ENCODE data around the gene CCDC9B. TPM values are rescaled to one million over a fixed set of nuclear protein-coding genes. Genes with fewer than 3 reads are reported as not detected.

CCDC9B gene
- polyA plus RNA-seq, 4 donors = 2.2 to 7.4 (median 4.6) TPM

- 33 to 76% (median 60%) methylated on average over 9 to 12 of the region's 12 CpGs for WGBS, 3 donors
- Histone ChIP-seq H3K4me1 (ENCODE audit: control insufficient read depth in 3 of 3, insufficient read depth in 2 of 3, low read depth in 1 of 3, low read length in 2 of 3) (peaks cover 2 to 56% (median 5%) of the 10 kb centered on the region in 3 donors), H3K27ac (ENCODE audit: low read depth in 1 of 3, low read length in 2 of 3) (peak overlapping the region; percentile 45 to 80 (median 51)), H3K9me3 (ENCODE audit: control insufficient read depth in 2 of 2, insufficient read depth in 1 of 2, low read depth in 1 of 2, low read length in 1 of 2) (no peaks in the 10 kb centered on the region), H3K27me3 (ENCODE audit: control insufficient read depth in 3 of 3, insufficient read depth in 3 of 3, low read length in 3 of 3) (no peaks in the 10 kb centered on the region), H3K36me3 (ENCODE audit: control insufficient read depth in 3 of 3, insufficient read depth in 2 of 3, low read depth in 1 of 3, low read length in 3 of 3) (peaks cover 0 to 11% (median 0%) of the 10 kb centered on the region in 3 donors), H3K4me3 (ENCODE audit: low read depth in 1 of 3, low read length in 3 of 3) (no peak overlapping the region)
- FAIRE-seq = no peak
- DNase-seq = peak in 1 of 2 donors; percentile 50
Measured at GRCh38 chr15:40333922-40334492, 6.7 kb downstream of the CCDC9B start.

- H3K27me3 ChIP-seq (ENCODE audit: control insufficient read depth in 3 of 3, insufficient read depth in 3 of 3, low read length in 3 of 3) = no peaks in the 10 kb centered on the region
- 78 to 79% (median 79%) methylated on average over 8 of the region's 8 CpGs for whole genome bisulfite sequencing, 3 donors
- H3K36me3 ChIP-seq (ENCODE audit: control insufficient read depth in 3 of 3, insufficient read depth in 2 of 3, low read depth in 1 of 3, low read length in 3 of 3) = peaks cover 0 to 11% (median 0%) of the 10 kb centered on the region in 3 donors
- DNase-seq (no peak), FAIRE-seq (no peak)
- no peaks in the 10 kb centered on the region for H3K9me3 ChIP-seq (ENCODE audit: control insufficient read depth in 2 of 2, insufficient read depth in 1 of 2, low read depth in 1 of 2, low read length in 1 of 2)
- H3K27ac ChIP-seq (ENCODE audit: low read depth in 1 of 3, low read length in 2 of 3) = no peak overlapping the region
- peaks cover 0 to 43% (median 5%) of the 10 kb centered on the region in 3 donors for H3K4me1 ChIP-seq (ENCODE audit: control insufficient read depth in 3 of 3, insufficient read depth in 2 of 3, low read depth in 1 of 3, low read length in 2 of 3)
- no peak overlapping the region for H3K4me3 ChIP-seq (ENCODE audit: low read depth in 1 of 3, low read length in 3 of 3)
Measured at GRCh38 chr15:40332113-40332781, 8.5 kb downstream of the CCDC9B start.

- Histone ChIP-seq H3K9me3 (ENCODE audit: control insufficient read depth in 2 of 2, insufficient read depth in 1 of 2, low read depth in 1 of 2, low read length in 1 of 2) (no peaks in the 10 kb centered on the region), H3K27me3 (ENCODE audit: control insufficient read depth in 3 of 3, insufficient read depth in 3 of 3, low read length in 3 of 3) (no peaks in the 10 kb centered on the region), H3K27ac (ENCODE audit: low read depth in 1 of 3, low read length in 2 of 3) (no peak overlapping the region), H3K4me1 (ENCODE audit: control insufficient read depth in 3 of 3, insufficient read depth in 2 of 3, low read depth in 1 of 3, low read length in 2 of 3) (peaks cover 0 to 38% (median 5%) of the 10 kb centered on the region in 3 donors), H3K4me3 (ENCODE audit: low read depth in 1 of 3, low read length in 3 of 3) (no peak overlapping the region), H3K36me3 (ENCODE audit: control insufficient read depth in 3 of 3, insufficient read depth in 2 of 3, low read depth in 1 of 3, low read length in 3 of 3) (peaks cover 0 to 11% (median 0%) of the 10 kb centered on the region in 3 donors)
- WGBS, 3 donors = 92 to 96% (median 93%) methylated on average over 7 of the region's 7 CpGs
- DNase-seq (no peak), FAIRE-seq (no peak)
Measured at GRCh38 chr15:40331637-40332036, 9.1 kb downstream of the CCDC9B start.

- H3K27me3 ChIP-seq (ENCODE audit: control insufficient read depth in 3 of 3, insufficient read depth in 3 of 3, low read length in 3 of 3) = no peaks in the 10 kb centered on the region
- H3K4me3 ChIP-seq (ENCODE audit: low read depth in 1 of 3, low read length in 3 of 3) = no peak overlapping the region
- FAIRE-seq (no peak), DNase-seq (no peak)
- H3K36me3 ChIP-seq (ENCODE audit: control insufficient read depth in 3 of 3, insufficient read depth in 2 of 3, low read depth in 1 of 3, low read length in 3 of 3) = peaks cover 0 to 11% (median 0%) of the 10 kb centered on the region in 3 donors
- peaks cover 0 to 32% (median 5%) of the 10 kb centered on the region in 3 donors for H3K4me1 ChIP-seq (ENCODE audit: control insufficient read depth in 3 of 3, insufficient read depth in 2 of 3, low read depth in 1 of 3, low read length in 2 of 3)
- no peaks in the 10 kb centered on the region for H3K9me3 ChIP-seq (ENCODE audit: control insufficient read depth in 2 of 2, insufficient read depth in 1 of 2, low read depth in 1 of 2, low read length in 1 of 2)
- peak overlapping the region in 1 of 3 donors; percentile 32 for H3K27ac ChIP-seq (ENCODE audit: low read depth in 1 of 3, low read length in 2 of 3)
- WGBS, 3 donors = 87 to 92% (median 91%) methylated on average over 7 of the region's 7 CpGs
Measured at GRCh38 chr15:40331026-40331425, 9.7 kb downstream of the CCDC9B start.

- Histone ChIP-seq H3K4me3 (ENCODE audit: low read depth in 1 of 3, low read length in 3 of 3) (no peak overlapping the region), H3K9me3 (ENCODE audit: control insufficient read depth in 2 of 2, insufficient read depth in 1 of 2, low read depth in 1 of 2, low read length in 1 of 2) (no peaks in the 10 kb centered on the region), H3K27ac (ENCODE audit: low read depth in 1 of 3, low read length in 2 of 3) (peak overlapping the region in 2 of 3 donors; percentile 25 to 32), H3K27me3 (ENCODE audit: control insufficient read depth in 3 of 3, insufficient read depth in 3 of 3, low read length in 3 of 3) (peaks cover 0 to 2% (median 0%) of the 10 kb centered on the region in 3 donors), H3K36me3 (ENCODE audit: control insufficient read depth in 3 of 3, insufficient read depth in 2 of 3, low read depth in 1 of 3, low read length in 3 of 3) (peaks cover 0 to 6% (median 0%) of the 10 kb centered on the region in 3 donors), H3K4me1 (ENCODE audit: control insufficient read depth in 3 of 3, insufficient read depth in 2 of 3, low read depth in 1 of 3, low read length in 2 of 3) (peaks cover 0 to 25% (median 8%) of the 10 kb centered on the region in 3 donors)
- DNase-seq (no peak), FAIRE-seq (no peak)
- WGBS, 3 donors = 72 to 94% (median 83%) methylated on average over 5 of the region's 5 CpGs
Measured at GRCh38 chr15:40330368-40330836, 10.3 kb downstream of the CCDC9B start.

- Histone ChIP-seq H3K4me1 (ENCODE audit: control insufficient read depth in 3 of 3, insufficient read depth in 2 of 3, low read depth in 1 of 3, low read length in 2 of 3) (peaks cover 0 to 23% (median 11%) of the 10 kb centered on the region in 3 donors), H3K27me3 (ENCODE audit: control insufficient read depth in 3 of 3, insufficient read depth in 3 of 3, low read length in 3 of 3) (peaks cover 0 to 8% (median 0%) of the 10 kb centered on the region in 3 donors), H3K9me3 (ENCODE audit: control insufficient read depth in 2 of 2, insufficient read depth in 1 of 2, low read depth in 1 of 2, low read length in 1 of 2) (no peaks in the 10 kb centered on the region), H3K36me3 (ENCODE audit: control insufficient read depth in 3 of 3, insufficient read depth in 2 of 3, low read depth in 1 of 3, low read length in 3 of 3) (peaks cover 0 to 5% (median 0%) of the 10 kb centered on the region in 3 donors), H3K4me3 (ENCODE audit: low read depth in 1 of 3, low read length in 3 of 3) (no peak overlapping the region), H3K27ac (ENCODE audit: low read depth in 1 of 3, low read length in 2 of 3) (peak overlapping the region in 1 of 3 donors; percentile 25)
- no peak for FAIRE-seq
- 82 to 89% (median 86%) methylated on average over 7 of the region's 7 CpGs for WGBS, 3 donors
- no peak for DNase-seq
Measured at GRCh38 chr15:40329804-40330203, 10.9 kb downstream of the CCDC9B start.

GRCh38 chr15:40328751-40329150 lies 12.0 kb downstream of the CCDC9B start:
- no peak overlapping the region for H3K27ac ChIP-seq (ENCODE audit: low read depth in 1 of 3, low read length in 2 of 3)
- peaks cover 0 to 12% (median 0%) of the 10 kb centered on the region in 3 donors for H3K27me3 ChIP-seq (ENCODE audit: control insufficient read depth in 3 of 3, insufficient read depth in 3 of 3, low read length in 3 of 3)
- peaks cover 0 to 15% (median 9%) of the 10 kb centered on the region in 3 donors for H3K4me1 ChIP-seq (ENCODE audit: control insufficient read depth in 3 of 3, insufficient read depth in 2 of 3, low read depth in 1 of 3, low read length in 2 of 3)
- DNase-seq = no peak
- H3K36me3 ChIP-seq (ENCODE audit: control insufficient read depth in 3 of 3, insufficient read depth in 2 of 3, low read depth in 1 of 3, low read length in 3 of 3) = no peaks in the 10 kb centered on the region
- no peak overlapping the region for H3K4me3 ChIP-seq (ENCODE audit: low read depth in 1 of 3, low read length in 3 of 3)
- H3K9me3 ChIP-seq (ENCODE audit: control insufficient read depth in 2 of 2, insufficient read depth in 1 of 2, low read depth in 1 of 2, low read length in 1 of 2) = no peaks in the 10 kb centered on the region
- 80 to 88% (median 86%) methylated on average over 5 of the region's 5 CpGs for WGBS, 3 donors
- FAIRE-seq = no peak

GRCh38 chr15:40328176-40328575 lies 12.6 kb downstream of the CCDC9B start:
- Histone ChIP-seq H3K27me3 (ENCODE audit: control insufficient read depth in 3 of 3, insufficient read depth in 3 of 3, low read length in 3 of 3) (peaks cover 0 to 12% (median 0%) of the 10 kb centered on the region in 3 donors), H3K4me1 (ENCODE audit: control insufficient read depth in 3 of 3, insufficient read depth in 2 of 3, low read depth in 1 of 3, low read length in 2 of 3) (peaks cover 0 to 12% (median 6%) of the 10 kb centered on the region in 3 donors), H3K36me3 (ENCODE audit: control insufficient read depth in 3 of 3, insufficient read depth in 2 of 3, low read depth in 1 of 3, low read length in 3 of 3) (no peaks in the 10 kb centered on the region), H3K4me3 (ENCODE audit: low read depth in 1 of 3, low read length in 3 of 3) (no peak overlapping the region), H3K27ac (ENCODE audit: low read depth in 1 of 3, low read length in 2 of 3) (no peak overlapping the region), H3K9me3 (ENCODE audit: control insufficient read depth in 2 of 2, insufficient read depth in 1 of 2, low read depth in 1 of 2, low read length in 1 of 2) (no peaks in the 10 kb centered on the region)
- 73 to 90% (median 78%) methylated on average over 3 of the region's 3 CpGs for WGBS, 3 donors
- DNase-seq (no peak), FAIRE-seq (no peak)
